ENCODE results near the gene SDHAF2. TPM values are rescaled to one million over a fixed set of nuclear protein-coding genes. Genes with fewer than 3 reads are reported as not detected.
A peak's percentile ranks its signal among the peaks of the same experiment; 100 is the strongest.

Gene SDHAF2
- total RNA-seq, 1 experiment from 2014 or later: 30.1 TPM

DNA sequence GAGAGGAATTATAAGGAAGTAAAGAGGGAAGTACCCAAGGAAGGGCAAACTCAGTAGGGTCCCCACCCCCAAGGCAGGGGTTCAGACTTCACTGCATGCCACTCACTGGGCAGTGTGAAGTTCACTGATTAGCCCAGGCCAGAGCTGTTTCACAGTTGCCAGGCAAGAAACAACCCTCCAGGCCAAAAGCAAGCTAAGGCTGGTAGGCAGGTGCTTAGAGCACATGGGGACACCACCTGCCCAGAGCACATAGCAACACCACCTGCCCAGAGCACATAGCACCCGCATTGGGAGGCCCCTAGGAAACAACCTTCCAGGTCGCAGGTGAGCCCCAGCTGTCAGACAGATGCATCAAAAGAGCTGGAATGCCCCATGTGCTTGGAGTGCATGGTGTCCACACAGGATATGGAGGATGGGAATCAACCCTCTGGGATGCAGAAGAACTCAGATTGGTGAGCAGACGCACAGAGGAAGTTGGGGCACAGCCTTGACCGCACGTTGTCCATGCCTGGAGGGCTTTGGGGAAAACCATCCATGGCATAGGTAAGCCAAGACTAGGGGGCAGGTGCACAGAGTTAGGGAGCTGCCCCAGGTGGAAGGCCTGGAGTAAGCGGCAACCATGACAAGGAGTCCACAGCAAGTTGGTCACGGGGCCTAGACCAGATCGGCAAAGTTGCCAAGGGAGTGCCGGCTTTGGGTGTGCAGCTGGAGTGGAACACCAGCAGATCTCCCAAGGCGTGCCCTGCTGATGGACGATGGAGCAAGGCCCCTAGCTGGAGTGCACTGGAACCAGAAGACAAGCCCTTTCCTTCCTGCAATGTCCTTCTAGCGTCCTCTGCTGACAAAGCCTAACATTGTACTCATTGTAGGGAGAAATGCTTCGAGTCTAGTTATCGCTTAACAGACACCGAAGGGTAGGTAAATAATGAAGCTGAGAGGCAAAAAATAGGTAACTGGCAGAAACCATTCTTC lies 45.4 kb upstream of the SDHAF2 start:
- peak; percentile 61 for DNase-seq (ENCODE audit: unreplicated experiment)
- TF ChIP-seq, protein P1, sequence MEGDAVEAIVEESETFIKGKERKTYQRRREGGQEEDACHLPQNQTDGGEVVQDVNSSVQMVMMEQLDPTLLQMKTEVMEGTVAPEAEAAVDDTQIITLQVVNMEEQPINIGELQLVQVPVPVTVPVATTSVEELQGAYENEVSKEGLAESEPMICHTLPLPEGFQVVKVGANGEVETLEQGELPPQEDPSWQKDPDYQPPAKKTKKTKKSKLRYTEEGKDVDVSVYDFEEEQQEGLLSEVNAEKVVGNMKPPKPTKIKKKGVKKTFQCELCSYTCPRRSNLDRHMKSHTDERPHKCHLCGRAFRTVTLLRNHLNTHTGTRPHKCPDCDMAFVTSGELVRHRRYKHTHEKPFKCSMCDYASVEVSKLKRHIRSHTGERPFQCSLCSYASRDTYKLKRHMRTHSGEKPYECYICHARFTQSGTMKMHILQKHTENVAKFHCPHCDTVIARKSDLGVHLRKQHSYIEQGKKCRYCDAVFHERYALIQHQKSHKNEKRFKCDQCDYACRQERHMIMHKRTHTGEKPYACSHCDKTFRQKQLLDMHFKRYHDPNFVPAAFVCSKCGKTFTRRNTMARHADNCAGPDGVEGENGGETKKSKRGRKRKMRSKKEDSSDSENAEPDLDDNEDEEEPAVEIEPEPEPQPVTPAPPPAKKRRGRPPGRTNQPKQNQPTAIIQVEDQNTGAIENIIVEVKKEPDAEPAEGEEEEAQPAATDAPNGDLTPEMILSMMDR (IDR thresholded peaks at IDR 0.05; ENCODE audit: unreplicated experiment): peak; percentile 25
- no peak overlapping the region for H3K4me3 Mint-ChIP-seq (ENCODE audit: unreplicated experiment)
- H3K36me3 Mint-ChIP-seq (ENCODE audit: insufficient read depth, unreplicated experiment): no peaks in the 10 kb centered on the region
- H3K27ac Mint-ChIP-seq (ENCODE audit: low read depth, unreplicated experiment): no peak overlapping the region
- no peaks in the 10 kb centered on the region for H3K9me3 Mint-ChIP-seq (ENCODE audit: unreplicated experiment)
- ChIA-PET CTCF (interaction anchor here (0.6 to 11.2 kb wide), 33 partner anchors 9 to 557 kb away, joined by 3 to 439 read pairs (median 4); partner anchors contain the start of genes CPSF7, CYB561A3, DDB1 and SDHAF2), POLR2A (interaction anchor here (0.9 to 15.7 kb wide), 8 partner anchors 9 to 87 kb away, joined by 3 to 429 read pairs (median 9); partner anchors contain the start of genes CPSF7, CYB561A3, DDB1 and SDHAF2)
- BruUV-seq (replicated peaks): no TSS peak
- H3K27me3 Mint-ChIP-seq (ENCODE audit: insufficient read depth, unreplicated experiment): no peaks in the 10 kb centered on the region
- peaks cover 11% of the 10 kb centered on the region for H3K4me1 Mint-ChIP-seq (ENCODE audit: insufficient read depth, unreplicated experiment)
- intact Hi-C loops (cut with micrococcal nuclease): loop anchor here (1.0 kb wide), 2 partner anchors 48 to 130 kb away; no protein-coding TSS in a partner anchor

DNA sequence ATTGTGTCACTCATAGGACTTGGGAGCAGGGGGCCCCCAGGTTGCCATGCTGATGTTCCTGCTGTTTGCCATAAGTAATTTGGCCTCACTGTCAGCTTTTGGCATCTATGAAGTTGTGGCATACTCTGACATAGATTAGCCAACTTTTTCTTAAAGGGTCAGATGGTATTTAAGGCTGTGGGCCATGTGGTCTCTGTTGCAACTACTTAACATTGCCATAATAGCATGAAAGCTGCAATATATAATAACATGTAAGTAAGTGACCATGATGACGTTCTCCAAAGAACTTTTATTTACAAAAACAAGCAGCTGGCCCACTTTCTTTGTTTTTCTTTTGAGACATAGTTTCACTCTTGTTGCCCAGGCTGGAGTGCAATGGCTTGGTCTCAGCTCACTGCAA lies 39.8 kb upstream of the SDHAF2 start:
- peaks cover 6% of the 10 kb centered on the region for H3K36me3 Mint-ChIP-seq (ENCODE audit: insufficient read depth, unreplicated experiment)
- no TSS peak for BruUV-seq (replicated peaks)
- peaks cover 20% of the 10 kb centered on the region for H3K27me3 Mint-ChIP-seq (ENCODE audit: insufficient read depth, unreplicated experiment)
- ChIA-PET POLR2A (interaction anchor here (0.7 to 4.5 kb wide), 3 partner anchors 29 to 56 kb away, joined by 3 to 33 read pairs (median 25); partner anchors contain the start of genes CYB561A3, DDB1, TKFC and TMEM138), CTCF (interaction anchor here (0.7 to 7.7 kb wide), 2 partner anchors 53 to 63 kb away, joined by 3 to 76 read pairs; no protein-coding TSS in a partner anchor)
- H3K9me3 Mint-ChIP-seq (ENCODE audit: unreplicated experiment): no peaks in the 10 kb centered on the region
- intact Hi-C loops (cut with micrococcal nuclease): no loop called here
- no peak for DNase-seq (ENCODE audit: unreplicated experiment)
- H3K27ac Mint-ChIP-seq (ENCODE audit: low read depth, unreplicated experiment): no peak overlapping the region
- TF ChIP-seq, protein P1 (IDR thresholded peaks at IDR 0.05; ENCODE audit: unreplicated experiment): no peak
- peaks cover 3% of the 10 kb centered on the region for H3K4me1 Mint-ChIP-seq (ENCODE audit: insufficient read depth, unreplicated experiment)
- H3K4me3 Mint-ChIP-seq (ENCODE audit: unreplicated experiment): no peak overlapping the region

DNA sequence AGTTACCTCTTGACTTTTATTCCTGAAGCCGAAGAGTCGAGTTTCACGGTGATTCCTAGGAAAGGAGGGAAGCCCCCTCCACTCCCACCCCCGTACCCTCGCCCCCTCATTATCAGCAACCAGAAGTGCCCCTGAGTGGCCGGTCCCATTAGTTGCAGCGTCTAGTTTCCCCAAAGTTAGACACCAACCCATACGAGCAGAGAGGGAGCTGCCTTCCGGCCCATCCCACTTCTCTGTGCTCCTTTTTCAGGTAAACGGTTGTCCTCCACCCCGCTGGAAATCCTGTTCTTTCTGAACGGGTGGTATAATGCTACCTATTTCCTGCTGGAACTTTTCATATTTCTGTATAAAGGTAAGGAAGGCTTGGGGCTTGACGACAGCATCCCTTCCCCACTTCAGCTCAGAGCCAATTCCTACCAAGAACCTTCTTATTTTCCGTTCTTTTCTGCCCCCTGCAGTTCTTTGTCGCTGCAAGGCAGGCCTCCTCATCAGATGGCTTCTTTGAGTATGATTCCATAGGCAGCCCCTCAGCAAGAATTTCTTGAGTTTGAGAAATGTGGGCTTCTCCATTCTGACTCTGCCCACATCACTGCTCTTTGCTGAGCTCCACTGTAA lies 36.8 kb upstream of the SDHAF2 start:
- H3K27ac Mint-ChIP-seq (ENCODE audit: low read depth, unreplicated experiment): peak overlapping the region; percentile 54
- TSS peak; percentile 41 for BruUV-seq (replicated peaks)
- H3K4me3 Mint-ChIP-seq (ENCODE audit: unreplicated experiment): peak overlapping the region; percentile 66
- H3K4me1 Mint-ChIP-seq (ENCODE audit: insufficient read depth, unreplicated experiment): no peaks in the 10 kb centered on the region
- ChIA-PET POLR2A (interaction anchor here (0.5 to 4.5 kb wide), 19 partner anchors 9 to 650 kb away, joined by 3 to 33 read pairs (median 4); partner anchors contain the start of genes CPSF7, CYB561A3, DDB1 and SDHAF2), CTCF (interaction anchor here (0.5 to 7.7 kb wide), 17 partner anchors 7 to 265 kb away, joined by 3 to 76 read pairs (median 4); partner anchors contain the start of gene CYB561A3)
- H3K36me3 Mint-ChIP-seq (ENCODE audit: insufficient read depth, unreplicated experiment): peaks cover 6% of the 10 kb centered on the region
- TF ChIP-seq, protein P1 (IDR thresholded peaks at IDR 0.05; ENCODE audit: unreplicated experiment): no peak
- intact Hi-C loops (cut with micrococcal nuclease): no loop called here
- DNase-seq (ENCODE audit: unreplicated experiment): no peak
- no peaks in the 10 kb centered on the region for H3K9me3 Mint-ChIP-seq (ENCODE audit: unreplicated experiment)
- peaks cover 20% of the 10 kb centered on the region for H3K27me3 Mint-ChIP-seq (ENCODE audit: insufficient read depth, unreplicated experiment)
